Putamen (tissue), 1 donor: Measurements from ENCODE around the gene RUNX1.

Experiments
- DNase-seq: peaks from one replicate; pipeline ENCODE4 v3.0.0-alpha.2; 2016; ENCODE audit warnings: low spot score

RUNX1 gene

DNA sequence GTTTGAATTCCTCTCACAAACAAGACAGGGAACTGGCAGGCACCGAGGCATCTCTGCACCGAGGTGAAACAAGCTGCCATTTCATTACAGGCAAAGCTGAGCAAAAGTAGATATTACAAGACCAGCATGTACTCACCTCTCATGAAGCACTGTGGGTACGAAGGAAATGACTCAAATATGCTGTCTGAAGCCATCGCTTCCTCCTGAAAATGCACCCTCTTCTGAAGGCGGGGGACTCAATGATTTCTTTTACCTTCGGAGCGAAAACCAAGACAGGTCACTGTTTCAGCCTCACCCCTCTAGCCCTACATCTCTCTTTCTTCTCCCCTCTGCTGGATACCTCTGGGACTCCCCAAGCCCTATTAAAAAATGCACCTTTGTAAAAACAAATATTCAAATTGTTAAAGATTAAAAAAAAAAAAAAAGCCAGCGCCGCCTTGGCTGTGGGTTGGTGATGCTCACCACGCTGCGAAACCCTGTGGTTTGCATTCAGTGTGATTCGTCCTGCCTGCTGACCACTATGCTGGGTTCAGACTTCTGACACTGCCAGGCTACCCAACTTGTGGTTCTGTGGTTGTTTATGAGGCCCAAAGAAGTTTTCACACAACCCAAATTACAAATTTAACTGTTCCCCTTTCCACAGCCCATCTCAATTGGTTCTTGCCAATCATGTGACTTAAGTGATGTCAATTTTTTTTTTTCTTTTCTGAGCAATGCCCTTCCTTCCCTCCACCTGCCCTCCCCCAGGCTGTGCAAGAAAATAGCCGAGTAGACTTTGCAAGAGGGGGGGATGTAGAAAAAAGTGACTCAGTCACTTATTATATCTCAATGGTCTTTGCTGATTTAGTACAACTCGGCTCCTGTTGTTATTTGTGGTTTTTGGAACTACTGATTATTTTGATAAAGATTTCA lies at the start of gene RUNX1:
Gene RUNX1, minus strand, starts transcription at position 597 of the 912 bp plus-strand sequence.
- peak; percentile 45 for DNase-seq

DNA sequence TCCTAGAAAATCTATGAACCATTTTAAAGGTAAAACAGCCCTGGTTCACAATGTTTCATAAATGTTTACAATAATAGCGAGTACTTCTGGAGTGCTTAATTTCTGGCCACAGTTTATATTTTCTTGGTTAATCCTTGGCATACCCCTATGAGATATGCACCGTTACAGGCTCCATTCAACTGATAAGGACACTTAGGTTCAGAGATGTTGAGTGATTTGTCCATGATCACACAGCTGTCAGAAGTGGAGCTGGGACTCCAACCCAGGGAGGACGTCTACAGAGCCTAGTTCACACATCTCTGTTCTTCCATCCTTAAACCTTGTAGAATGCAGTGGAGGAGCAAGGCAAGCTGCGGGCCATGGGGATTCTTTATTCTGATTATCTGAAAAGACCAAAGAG lies 48.4 kb upstream of the RUNX1 start:
- DNase-seq, result no peak

GRCh38 chr21:35096959-35097358 lies 47.9 kb upstream of the RUNX1 start:
- DNase-seq, result no peak

DNA sequence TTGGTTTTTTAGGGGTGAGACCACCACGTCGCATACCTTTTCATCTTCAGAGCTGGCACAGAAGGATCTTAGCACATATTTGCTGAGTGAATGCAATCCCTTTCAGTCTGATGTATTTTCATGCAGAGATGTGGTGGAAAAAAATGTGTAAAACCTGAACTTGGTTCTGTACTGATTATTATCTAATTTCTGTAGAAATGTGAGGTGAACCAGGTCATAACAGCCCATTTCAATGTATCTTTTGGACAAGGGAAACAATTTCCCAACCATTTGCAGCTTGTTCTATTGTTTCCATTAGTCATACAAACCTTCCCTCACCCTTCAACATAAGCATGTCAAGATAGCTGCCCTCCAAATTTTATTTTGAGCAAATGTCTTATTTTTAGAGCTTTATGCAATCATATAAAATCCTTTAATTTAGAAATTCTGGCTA lies 46.8 kb upstream of the RUNX1 start:
- DNase-seq, result no peak

DNA sequence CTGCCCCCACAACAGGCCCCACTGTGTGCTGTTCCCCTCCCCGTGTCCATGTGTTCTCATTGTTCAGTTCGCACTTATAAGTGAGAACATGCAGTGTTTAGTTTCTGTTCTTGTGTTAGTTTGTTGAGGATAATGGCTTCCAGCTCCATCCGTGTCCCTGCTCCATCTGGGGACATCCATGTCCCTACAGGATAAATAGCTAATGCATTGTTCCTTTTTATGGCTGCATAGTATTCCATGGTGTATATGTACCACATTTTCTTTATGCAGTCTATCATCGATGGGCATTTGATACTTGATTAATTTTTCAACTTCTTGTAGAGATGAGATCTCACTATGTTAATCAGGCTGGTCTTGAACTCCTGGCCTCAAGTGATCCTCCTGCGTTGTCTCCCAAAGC lies 44.4 kb upstream of the RUNX1 start:
- no peak for DNase-seq

DNA sequence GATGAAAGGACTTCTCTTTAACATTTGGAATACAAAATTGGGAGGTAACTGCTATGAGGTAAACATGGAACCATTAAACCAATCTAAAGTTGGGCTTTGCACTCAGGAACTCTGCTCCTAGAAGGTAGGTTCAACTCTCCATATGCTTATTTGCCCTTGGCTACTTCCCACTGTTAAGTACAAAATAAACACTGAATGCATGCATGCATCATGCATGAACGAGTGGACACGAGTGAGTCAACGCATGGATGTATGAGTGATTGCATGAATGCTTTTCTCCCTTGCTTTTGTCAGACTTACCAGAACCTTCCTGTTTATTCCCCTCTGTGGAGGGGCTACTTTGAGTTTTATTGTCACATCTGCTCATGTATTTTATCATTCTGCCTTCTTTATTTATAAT lies 42.4 kb upstream of the RUNX1 start:
- no peak for DNase-seq

GRCh38 chr21:35090403-35090802 lies 41.3 kb upstream of the RUNX1 start:
- no peak for DNase-seq

GRCh38 chr21:35088319-35088771 lies 39.2 kb upstream of the RUNX1 start:
- no peak for DNase-seq

DNA sequence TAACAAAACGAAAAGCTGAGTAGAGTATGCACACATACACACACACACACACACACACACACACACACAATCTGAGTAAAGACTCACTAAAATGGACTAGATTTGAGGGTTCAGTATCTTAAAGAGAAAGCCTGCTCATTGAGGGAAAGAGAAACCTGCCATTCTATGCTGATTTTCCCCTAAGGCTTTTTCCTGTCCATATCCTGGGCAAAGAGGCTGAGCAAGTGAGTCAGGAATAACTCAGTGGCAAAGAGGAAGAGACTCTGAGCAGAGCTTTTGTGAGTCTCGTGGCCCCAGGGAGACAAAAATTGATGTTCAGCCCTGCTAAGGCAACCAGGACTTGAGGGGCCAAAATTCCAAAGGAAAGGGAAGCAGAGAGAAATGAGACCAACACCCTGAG lies 37.3 kb upstream of the RUNX1 start:
- no peak for DNase-seq

GRCh38 chr21:35084869-35085268 lies 35.8 kb upstream of the RUNX1 start:
- DNase-seq, result no peak

DNA sequence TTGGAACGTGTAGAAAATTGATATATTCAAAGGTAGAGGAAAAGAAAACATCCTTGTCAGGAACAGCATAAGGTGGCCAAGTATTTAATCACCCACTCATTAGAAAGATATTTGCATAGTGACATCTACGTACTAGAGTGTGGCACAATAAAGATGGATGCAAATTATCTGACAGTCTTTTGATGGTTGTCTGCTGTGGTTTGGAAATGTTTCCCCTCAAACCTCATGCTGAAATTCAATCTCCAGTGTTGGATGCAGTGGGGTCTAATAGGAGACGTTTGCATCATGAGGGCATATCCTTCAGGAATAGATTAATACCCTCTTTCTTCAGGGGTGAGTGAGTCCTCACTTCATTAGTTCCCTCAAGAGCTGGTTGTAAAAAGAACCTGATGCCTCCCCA lies 34.1 kb upstream of the RUNX1 start:
- no peak for DNase-seq

- no peak for DNase-seq
Measured at GRCh38 chr21:35081861-35082260, 32.8 kb upstream of the RUNX1 start.

DNA sequence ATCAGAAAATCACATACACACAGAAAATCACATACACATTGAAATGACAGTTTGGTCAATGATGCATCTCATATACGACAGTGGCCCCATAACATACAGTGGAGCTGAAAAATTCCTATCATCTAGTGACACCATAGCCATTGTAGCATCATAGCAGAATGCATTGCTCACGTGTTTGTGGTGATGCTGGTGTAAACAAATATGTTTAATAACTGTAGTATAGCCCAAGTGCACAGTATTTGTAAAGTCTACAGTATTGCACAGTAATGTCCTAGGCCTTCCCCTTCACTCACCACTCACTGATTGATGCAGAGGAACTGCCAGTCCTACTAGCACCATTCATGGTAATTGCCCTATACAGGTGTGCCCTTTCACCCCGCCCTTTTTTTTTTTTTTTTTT lies 30.1 kb upstream of the RUNX1 start:
- DNase-seq, result no peak

DNA sequence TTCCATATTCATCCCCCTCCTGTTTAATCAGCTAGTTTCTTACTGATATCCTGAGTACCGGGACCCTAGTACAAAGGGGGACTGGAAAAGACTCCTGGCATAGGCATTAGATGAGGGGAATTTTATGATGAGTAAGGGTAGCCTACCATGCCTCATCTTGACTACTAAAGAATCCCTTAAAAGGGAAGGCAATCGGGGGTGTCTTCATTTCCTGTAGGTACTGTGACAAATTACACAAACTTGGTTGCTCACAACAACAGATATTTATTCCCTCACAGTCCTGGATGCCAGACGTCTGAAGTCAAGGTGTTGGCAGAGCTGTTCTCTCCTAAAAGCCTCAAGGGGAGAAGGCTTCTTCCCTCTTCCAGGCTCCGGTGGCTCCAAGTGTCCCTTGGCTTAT lies 28.9 kb upstream of the RUNX1 start:
- DNase-seq, result no peak

GRCh38 chr21:35077466-35077865 lies 28.4 kb upstream of the RUNX1 start:
- DNase-seq, result no peak

DNA sequence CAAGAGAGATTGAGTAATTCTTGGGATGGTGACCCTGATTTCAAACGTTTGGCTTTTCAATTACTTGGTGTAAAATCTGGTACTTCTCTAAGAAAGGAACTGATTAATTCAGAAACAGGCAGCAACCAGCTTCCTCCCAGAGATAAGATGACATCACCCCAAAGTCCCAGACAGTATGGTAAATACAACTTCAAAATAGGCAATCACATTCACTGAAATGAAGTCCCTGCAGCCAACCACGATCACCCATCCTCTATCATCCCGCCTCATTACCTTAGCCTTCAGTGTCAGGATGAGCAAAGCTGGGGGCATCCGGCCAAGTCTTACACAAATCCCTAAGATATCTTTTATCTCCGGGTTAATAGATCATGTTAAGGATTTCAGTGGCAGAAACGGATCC lies 26.4 kb upstream of the RUNX1 start:
- DNase-seq, result no peak

- DNase-seq, result no peak
Measured at GRCh38 chr21:35072960-35073359, 23.9 kb upstream of the RUNX1 start.

GRCh38 chr21:35072557-35072956 lies 23.5 kb upstream of the RUNX1 start:
- DNase-seq, result no peak

DNA sequence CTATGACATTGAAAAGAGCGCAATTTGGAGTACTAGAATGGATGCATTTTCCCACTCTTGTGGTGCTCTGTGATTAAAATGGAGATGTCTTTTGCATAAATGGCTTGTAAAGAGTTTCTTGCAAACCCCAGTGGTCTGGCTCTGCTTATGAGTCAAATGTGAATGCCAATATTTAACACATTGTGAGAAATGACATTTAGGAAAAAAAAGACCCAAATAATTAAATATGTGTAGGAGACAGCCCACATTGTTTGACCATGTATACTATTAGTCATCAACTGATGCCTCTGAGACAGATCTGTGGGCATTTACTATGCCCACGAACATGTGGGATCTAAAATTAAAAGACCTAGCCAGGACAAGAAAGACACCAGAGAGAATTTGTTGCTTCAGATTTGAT lies 22.2 kb upstream of the RUNX1 start:
- no peak for DNase-seq

DNA sequence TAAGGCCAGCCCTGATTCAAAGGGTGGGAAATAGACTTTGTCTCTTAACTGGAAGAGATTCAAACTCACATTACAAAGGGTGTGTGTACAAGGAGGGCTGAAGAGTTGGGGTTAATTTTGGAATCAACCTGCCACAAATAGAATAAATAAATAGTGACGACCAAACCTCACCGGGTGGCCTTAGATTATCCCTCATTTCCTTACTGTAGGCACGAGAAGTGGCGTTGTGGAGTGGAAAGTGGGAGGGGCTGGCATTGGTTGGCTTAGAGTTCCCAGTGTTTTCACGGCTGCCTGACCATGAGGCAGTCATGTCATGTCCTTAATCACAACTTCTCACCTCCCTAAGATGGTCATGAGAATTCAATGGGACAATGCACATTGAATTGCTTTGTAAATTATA lies 21.3 kb upstream of the RUNX1 start:
- no peak for DNase-seq

- DNase-seq, result no peak
Measured at GRCh38 chr21:35066824-35067223, 17.7 kb upstream of the RUNX1 start.

DNA sequence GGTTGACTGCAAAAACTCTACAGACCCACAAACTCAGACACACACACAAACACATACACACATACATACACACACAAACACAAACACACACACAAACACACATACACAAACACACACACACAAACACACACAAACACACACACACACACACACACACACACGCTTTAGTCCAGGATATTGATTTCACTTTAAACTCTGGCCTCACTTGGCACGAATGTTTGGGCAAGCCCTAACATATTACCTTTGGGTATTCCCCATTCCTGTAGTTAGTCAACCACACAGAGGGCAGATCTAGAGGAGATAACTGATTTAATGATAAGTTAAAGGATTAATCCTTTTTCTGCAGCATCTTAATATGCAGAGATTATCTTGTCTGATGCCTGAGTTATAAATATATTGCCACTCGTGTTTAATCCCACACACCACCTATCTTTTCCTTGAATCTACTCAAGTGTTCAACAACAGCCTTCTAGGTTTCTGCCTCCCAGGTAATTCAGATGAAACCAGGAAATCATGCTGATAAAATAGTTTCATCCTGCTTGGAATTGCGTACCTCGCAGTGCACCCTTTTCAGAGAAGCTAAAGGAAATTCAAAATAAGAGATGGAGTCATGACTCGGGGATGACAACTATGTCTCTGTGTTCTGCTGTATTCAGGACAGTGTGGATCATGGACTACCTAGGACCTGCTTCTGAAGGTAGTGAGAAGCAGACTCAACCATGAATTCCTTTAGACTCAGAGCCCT lies 14.5 kb upstream of the RUNX1 start:
- no peak for DNase-seq

- no peak for DNase-seq
Measured at GRCh38 chr21:35062016-35062415, 12.9 kb upstream of the RUNX1 start.
